Spleen (tissue), 11 donors: ENCODE results near the gene COQ9. TPM values are rescaled to one million over a fixed set of nuclear protein-coding genes. Genes with fewer than 3 reads are reported as not detected.
A peak's percentile ranks its signal among the peaks of the same experiment; 100 is the strongest.
"Not testable (repeated sequence)": the region's sequence is repeated elsewhere in the genome, so short reads cannot be mapped to it uniquely, and the experiment has no call there.

Source experiments
- DNase-seq: peaks from one replicate; pipeline ENCODE4 v3.0.0-alpha.2; 2020
- H3K27ac ChIP-seq, 8 donors: fragments of 200-600 bp; sonication (generic) in 7 of 8; 1 replicate in 4 of 8; 2 replicates in 4 of 8; pipeline versions ENCODE4 v1.5.0 to v1.8.0; 2016 to 2021; ENCODE audit warnings: inconsistent platforms in 4 of 8, mild to moderate bottlenecking in 4 of 8, moderate library complexity in 1 of 8
- H3K27me3 ChIP-seq, 7 donors: fragments of 200-600 bp; sonication (generic) in 6 of 7; replicated peaks in 1 of 7; 1 replicate in 4 of 7; 2 replicates in 3 of 7; pipeline versions ENCODE4 v1.5.0 to v1.8.0; 2016 to 2021; ENCODE audit warnings: inconsistent platforms in 3 of 7, mild to moderate bottlenecking in 1 of 7
- H3K36me3 ChIP-seq, 6 donors: fragments of 200-600 bp; sonication (generic) in 5 of 6; 1 replicate in 4 of 6; 2 replicates in 2 of 6; pipeline versions ENCODE4 v1.5.0 to v1.8.0; 2016 to 2021; ENCODE audit warnings: inconsistent platforms in 2 of 6
- H3K4me1 ChIP-seq, 6 donors: fragments of 200-600 bp; sonication (generic) in 5 of 6; 1 replicate in 3 of 6; 2 replicates in 3 of 6; pipeline versions ENCODE4 v1.5.0 to v1.8.0; 2016 to 2021; ENCODE audit warnings: inconsistent platforms in 3 of 6
- H3K4me3 ChIP-seq, 8 donors: fragments of 200-600 bp; sonication (generic) in 7 of 8; 1 replicate in 4 of 8; 2 replicates in 4 of 8; pipeline versions ENCODE4 v1.5.0 to v1.8.0; 2016 to 2021; ENCODE audit warnings: inconsistent platforms in 4 of 8, mild to moderate bottlenecking in 4 of 8, moderate library complexity in 2 of 8
- H3K9me3 ChIP-seq, 8 donors: fragments of 200-600 bp; sonication (generic) in 7 of 8; 1 replicate in 4 of 8; 2 replicates in 4 of 8; pipeline versions ENCODE4 v1.5.0 to v1.8.0; 2016 to 2021; ENCODE audit warnings: inconsistent platforms in 4 of 8
- POLR2A ChIP-seq, 3 donors: fragments of 450-650 bp; IDR thresholded peaks; one replicate each; pipeline ENCODE4 v1.5.1; 2017; ENCODE audit warnings: antibody characterized with exemption in 3 of 3, mild to moderate bottlenecking in 1 of 3
- POLR2AphosphoS5 ChIP-seq, 3 donors: sonication (generic); formaldehyde crosslinking; IDR thresholded peaks; one replicate each; pipeline ENCODE4 v1.5.1; 2017; ENCODE audit warnings: antibody characterized with exemption in 3 of 3
- WGBS, 5 donors: extraction: QIAGEN DNeasy Blood & Tissue Kit in 3 of 5; methylation state at CpG; one replicate each; pipeline versions ENCODE4 v1.1.5 to v1.1.7; 2013 to 2018; 5-methylcytosine and 5-hydroxymethylcytosine counted together
- intact Hi-C: fragments of 100-400 bp; cut with DNase I; formaldehyde crosslinking; loops from one replicate; pipeline ENCODE4 v1.15.0; 2023; ENCODE audit warnings: low total_unique reads
- polyA plus RNA-seq, 3 donors: library from polyadenylated mRNA; stranded (reverse); fragments of 200-250 nt; gene quantifications; one replicate each; pipeline ENCODE4 v1.2.1, GENCODE V29; 2013
- total RNA-seq, 7 donors: library from RNA; depleted of rRNA in 3 of 7; stranded (reverse); fragments of >200 nt in 3 of 7; fragmentation: NEBNext Ultra II Directional in 4 of 7; extraction: Animal tissue kit (Norgen Biotek cat#: 25700) in 4 of 7; gene quantifications; one replicate each; pipeline versions ENCODE4 v1.1.0 to v1.2.1, GENCODE V29; 2016 to 2021
- TF ChIP-seq, protein P1 (sequence below), 11 experiments: fragments of 200-600 bp in 7 of 11; fragments of 450-650 bp in 4 of 11; sonication (generic) in 4 of 11; IDR thresholded peaks in 8 of 11; conservative IDR thresholded peaks in 3 of 11; 1 replicate in 7 of 11; 2 replicates in 4 of 11; pipeline versions ENCODE4 v1.4.0 to v1.8.0; 2016 to 2021; ENCODE audit warnings: antibody characterized with exemption in 11 of 11, inconsistent platforms in 4 of 11, mild to moderate bottlenecking in 1 of 11
- donor health status: healthy with polysubstance abuse.
- donor health status: DM: no; HTN: no; CAD: no; lungs with moderate emphysema.
- donor health status: DM: no; HTN: no; CAD: no.
- donor health status: Bipolar disorder and iron deficiency.
- donor health status: healthy.
- donor health status: DM: no; HTN: no; CAD: no.
- donor health status: DM: yes; HTN: yes; CAD: no.

The COQ9 gene
- total and polyA plus RNA-seq, 10 donors, result 25.8 to 39.9 (median 31.4) TPM

DNA sequence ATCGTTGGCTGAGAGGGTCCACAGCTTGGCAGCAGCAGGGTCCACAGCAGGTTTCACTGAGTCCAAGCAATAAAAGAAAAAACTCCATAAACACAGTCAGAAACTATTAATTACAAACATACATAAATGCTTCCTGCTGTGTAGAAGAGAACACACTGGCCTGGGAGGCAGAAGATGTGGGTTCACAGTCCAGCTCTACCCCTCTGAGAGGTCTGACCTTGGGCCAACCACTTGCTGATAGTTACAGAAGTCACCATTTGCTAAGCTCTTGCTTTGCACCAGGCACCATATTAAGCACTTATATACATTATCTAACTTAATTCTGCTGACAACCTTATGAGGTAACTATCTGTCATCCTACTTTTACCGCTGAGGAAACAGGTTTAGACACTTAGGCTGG, 14.8 kb upstream of the COQ9 start:
- no peaks in the 10 kb centered on the region for H3K9me3 ChIP-seq
- WGBS, 5 donors, result 83 to 100% (median 95%) methylated on average over 2 of the region's 2 CpGs
- H3K27me3 ChIP-seq, result no peaks in the 10 kb centered on the region
- intact Hi-C loops, result no loop called here
- peaks cover 3 to 100% (median 88%) of the 10 kb centered on the region in 6 donors for H3K36me3 ChIP-seq
- DNase-seq, result no peak
- no peaks in the 10 kb centered on the region for H3K4me1 ChIP-seq
- no peak overlapping the region for H3K4me3 ChIP-seq
- TF ChIP-seq POLR2AphosphoS5 (IDR thresholded peaks at IDR 0.05), result no peak
- TF ChIP-seq POLR2A (IDR thresholded peaks at IDR 0.05), result no peak
- TF ChIP-seq, protein P1, sequence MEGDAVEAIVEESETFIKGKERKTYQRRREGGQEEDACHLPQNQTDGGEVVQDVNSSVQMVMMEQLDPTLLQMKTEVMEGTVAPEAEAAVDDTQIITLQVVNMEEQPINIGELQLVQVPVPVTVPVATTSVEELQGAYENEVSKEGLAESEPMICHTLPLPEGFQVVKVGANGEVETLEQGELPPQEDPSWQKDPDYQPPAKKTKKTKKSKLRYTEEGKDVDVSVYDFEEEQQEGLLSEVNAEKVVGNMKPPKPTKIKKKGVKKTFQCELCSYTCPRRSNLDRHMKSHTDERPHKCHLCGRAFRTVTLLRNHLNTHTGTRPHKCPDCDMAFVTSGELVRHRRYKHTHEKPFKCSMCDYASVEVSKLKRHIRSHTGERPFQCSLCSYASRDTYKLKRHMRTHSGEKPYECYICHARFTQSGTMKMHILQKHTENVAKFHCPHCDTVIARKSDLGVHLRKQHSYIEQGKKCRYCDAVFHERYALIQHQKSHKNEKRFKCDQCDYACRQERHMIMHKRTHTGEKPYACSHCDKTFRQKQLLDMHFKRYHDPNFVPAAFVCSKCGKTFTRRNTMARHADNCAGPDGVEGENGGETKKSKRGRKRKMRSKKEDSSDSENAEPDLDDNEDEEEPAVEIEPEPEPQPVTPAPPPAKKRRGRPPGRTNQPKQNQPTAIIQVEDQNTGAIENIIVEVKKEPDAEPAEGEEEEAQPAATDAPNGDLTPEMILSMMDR (IDR thresholded peaks at IDR 0.05 in 8 of 11, conservative IDR thresholded peaks at IDR 0.05 in 3 of 11), result no peak
- peak overlapping the region in 1 of 8 donors; percentile 28 for H3K27ac ChIP-seq

DNA sequence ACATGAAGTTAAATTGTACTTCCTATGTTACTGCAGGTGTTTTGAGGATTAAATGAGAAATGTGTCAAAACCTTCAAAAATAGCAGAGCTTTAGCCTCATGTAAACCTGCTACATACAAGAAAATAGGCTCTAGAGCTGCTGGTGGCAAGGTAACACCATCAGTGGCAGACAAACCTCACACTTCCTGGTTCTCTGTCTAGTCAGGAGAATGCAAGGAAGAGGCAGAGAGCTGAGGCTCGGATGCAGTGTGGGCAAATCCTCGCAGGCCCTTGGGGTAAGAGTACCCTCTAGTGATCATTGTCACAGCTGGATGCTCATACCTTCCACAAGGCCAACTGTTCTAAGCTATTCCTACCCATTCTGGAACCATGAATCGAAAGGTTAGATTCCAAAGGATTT, 14.3 kb upstream of the COQ9 start:
- WGBS, 5 donors, result 79 to 93% (median 88%) methylated on average over 3 of the region's 3 CpGs
- Histone ChIP-seq H3K9me3 (no peaks in the 10 kb centered on the region), H3K4me3 (no peak overlapping the region), H3K36me3 (peaks cover 3 to 100% (median 86%) of the 10 kb centered on the region in 6 donors), H3K27me3 (no peaks in the 10 kb centered on the region), H3K27ac (peak overlapping the region in 1 of 8 donors; percentile 28), H3K4me1 (no peaks in the 10 kb centered on the region)
- TF ChIP-seq POLR2AphosphoS5 (IDR thresholded peaks at IDR 0.05), result no peak
- no peak for TF ChIP-seq POLR2A (IDR thresholded peaks at IDR 0.05)
- TF ChIP-seq, protein P1 (IDR thresholded peaks at IDR 0.05 in 8 of 11, conservative IDR thresholded peaks at IDR 0.05 in 3 of 11), result no peak
- no peak for DNase-seq
- intact Hi-C loops, result no loop called here

DNA sequence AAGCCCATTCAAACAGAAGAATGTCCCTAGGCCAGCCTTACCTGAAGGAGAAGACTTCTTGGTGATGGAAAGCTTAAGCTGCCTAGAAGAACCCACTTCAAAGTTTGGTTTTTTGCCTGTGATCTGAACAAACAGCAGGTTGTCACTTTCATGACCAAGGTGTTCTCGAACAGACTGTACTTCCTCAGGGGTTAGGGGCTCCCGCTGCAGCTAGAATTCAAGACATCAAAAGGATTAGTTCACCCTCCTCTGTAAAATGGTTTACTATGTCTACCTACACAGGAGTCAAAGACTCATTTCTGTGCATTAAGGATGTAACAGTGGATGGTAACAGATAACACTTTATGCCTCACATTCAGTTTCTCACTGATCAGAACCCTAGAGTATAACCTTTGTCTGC, 13.3 kb upstream of the COQ9 start:
- intact Hi-C loops, result no loop called here
- DNase-seq, result no peak
- WGBS, 5 donors, result 83 to 95% (median 90%) methylated on average over 2 of the region's 2 CpGs
- no peaks in the 10 kb centered on the region for H3K27me3 ChIP-seq
- no peaks in the 10 kb centered on the region for H3K9me3 ChIP-seq
- H3K4me3 ChIP-seq, result no peak overlapping the region
- H3K27ac ChIP-seq, result peak overlapping the region in 1 of 8 donors; percentile 16
- no peaks in the 10 kb centered on the region for H3K4me1 ChIP-seq
- H3K36me3 ChIP-seq, result peaks cover 3 to 100% (median 84%) of the 10 kb centered on the region in 6 donors
- TF ChIP-seq, protein P1 (IDR thresholded peaks at IDR 0.05 in 8 of 11, conservative IDR thresholded peaks at IDR 0.05 in 3 of 11), result no peak
- no peak for TF ChIP-seq POLR2AphosphoS5 (IDR thresholded peaks at IDR 0.05)
- TF ChIP-seq POLR2A (IDR thresholded peaks at IDR 0.05), result no peak

DNA sequence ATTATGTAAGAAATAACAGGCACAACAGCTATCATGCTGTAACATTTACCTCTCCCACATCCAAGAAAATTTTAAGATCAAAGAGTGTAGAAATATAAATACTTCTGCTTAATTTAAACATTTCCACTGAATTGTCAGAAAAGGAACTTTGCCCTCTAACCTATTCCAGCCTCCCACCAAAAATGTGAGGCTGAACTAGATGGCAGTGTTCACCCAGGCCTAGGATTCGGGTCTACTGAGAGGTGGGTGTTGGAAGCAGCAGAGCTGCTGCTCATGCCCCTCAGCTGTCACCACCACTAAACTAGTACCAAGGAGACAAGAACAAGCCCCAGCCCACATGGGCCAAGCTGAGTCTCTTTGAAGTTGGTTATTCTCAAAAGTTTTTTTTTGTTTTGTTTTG, 11.4 kb upstream of the COQ9 start:
- no peaks in the 10 kb centered on the region for H3K27me3 ChIP-seq
- H3K4me3 ChIP-seq, result no peak overlapping the region
- WGBS, 5 donors, result 73 to 100% (median 95%) methylated on average over 1 of the region's 1 CpG
- DNase-seq, result no peak
- H3K27ac ChIP-seq, result no peak overlapping the region
- no peak for TF ChIP-seq POLR2A (IDR thresholded peaks at IDR 0.05)
- TF ChIP-seq, protein P1 (IDR thresholded peaks at IDR 0.05 in 8 of 11, conservative IDR thresholded peaks at IDR 0.05 in 3 of 11), result no peak
- TF ChIP-seq POLR2AphosphoS5 (IDR thresholded peaks at IDR 0.05), result no peak
- peaks cover 0 to 18% (median 15%) of the 10 kb centered on the region in 8 donors for H3K9me3 ChIP-seq
- intact Hi-C loops, result no loop called here
- no peaks in the 10 kb centered on the region for H3K4me1 ChIP-seq
- peaks cover 3 to 100% (median 86%) of the 10 kb centered on the region in 6 donors for H3K36me3 ChIP-seq

DNA sequence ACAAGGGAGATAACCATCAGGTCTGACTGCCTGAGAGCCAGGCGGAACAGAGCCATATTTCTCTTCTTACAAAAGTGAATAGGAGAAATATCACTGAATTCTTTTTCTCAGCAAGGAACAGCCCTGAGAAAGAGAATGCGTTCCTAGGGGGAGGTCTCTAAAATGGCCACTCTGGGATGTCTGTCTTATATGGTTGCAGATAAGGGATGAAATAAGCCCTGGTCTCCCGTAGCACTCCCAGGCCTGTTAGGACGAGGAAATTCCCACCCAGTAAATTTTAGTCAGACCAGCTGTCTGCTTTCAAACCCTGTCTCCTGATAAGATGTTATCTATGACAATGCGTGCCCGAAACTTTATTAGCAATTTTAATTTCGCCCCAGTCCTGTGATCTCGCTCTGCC, 7.3 kb upstream of the COQ9 start:
- H3K4me3 ChIP-seq, DNase-seq, H3K27me3 ChIP-seq, intact Hi-C loops, H3K4me1 ChIP-seq, H3K27ac ChIP-seq: not testable (repeated sequence)
- Histone ChIP-seq H3K36me3 (peaks cover 0 to 74% (median 45%) of the 10 kb centered on the region in 6 donors), H3K9me3 (peaks cover 0 to 23% (median 18%) of the 10 kb centered on the region in 8 donors)
- 95 to 98% (median 98%) methylated on average over 8 of the region's 8 CpGs for WGBS, 5 donors

DNA sequence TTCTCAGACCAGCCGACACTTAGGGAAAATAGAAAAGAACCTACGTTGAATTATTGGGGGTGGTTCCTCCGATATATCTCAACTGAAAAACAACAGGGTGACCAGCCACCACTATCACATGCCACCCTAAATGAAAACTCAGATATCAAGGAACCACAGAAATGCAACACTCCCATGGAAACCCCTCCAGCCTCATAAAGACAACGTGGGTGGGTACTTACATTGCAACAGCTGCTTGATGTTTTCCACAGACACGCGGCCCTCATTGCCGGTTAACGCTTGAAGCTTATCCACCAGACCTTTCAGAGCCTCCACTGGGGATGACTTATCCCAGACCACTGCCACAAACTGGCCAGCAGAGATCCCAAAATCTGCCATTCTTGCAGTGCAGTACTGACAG, 6.7 kb upstream of the COQ9 start:
- H3K36me3 ChIP-seq, result peaks cover 0 to 68% (median 40%) of the 10 kb centered on the region in 6 donors
- DNase-seq, intact Hi-C loops, H3K27ac ChIP-seq, H3K27me3 ChIP-seq, H3K4me3 ChIP-seq: not testable (repeated sequence)
- H3K4me1 ChIP-seq, result peaks cover 0 to 10% (median 5%) of the 10 kb centered on the region in 6 donors
- H3K9me3 ChIP-seq, result peaks cover 0 to 23% (median 18%) of the 10 kb centered on the region in 8 donors
- 74 to 98% (median 96%) methylated on average over 8 of the region's 8 CpGs for WGBS, 5 donors
